Panc1 (cell line): ENCODE measurements around the gene MOV10. TPM values are rescaled to one million over a fixed set of nuclear protein-coding genes. Genes with fewer than 3 reads are reported as not detected.

Source experiments
- ATAC-seq: fragments of 200-7000 bp; cut with Tn5 transposase; 2 replicates; pipeline ENCODE4 v1.9.1; 2020; ENCODE audit warnings: mild to moderate bottlenecking, moderate library complexity
- BruUV-seq: library from RNA; stranded (reverse); fragments of 400-500 nt; replicated peaks from 2 replicates; lab custom pipeline; 2021; lab: Mats Ljungman, UMichigan
- CTCF ChIA-PET: fragments of 300-600 bp; sonication (Branson Sonifier 250); formaldehyde crosslinking; loops from one replicate; lab custom pipeline; 2022; ENCODE audit warnings: antibody characterized with exemption; lab: Charles Lee
- POLR2A ChIA-PET: fragments of 300-600 bp; sonication (Branson Sonifier 250); formaldehyde crosslinking; loops from one replicate; lab custom pipeline; 2022; ENCODE audit warnings: antibody characterized with exemption; lab: Charles Lee
- DNase-seq: peaks from one replicate; pipeline ENCODE4 v3.0.0-alpha.2; 2010; ENCODE audit warnings: low read depth, low spot score
- H3K27ac ChIP-seq: 2 replicates; pipeline ENCODE4 v1.5.1; 2011; ENCODE audit warnings: mild to moderate bottlenecking, low read length, inconsistent platforms
- H3K27me3 ChIP-seq: fragments of 200-500 bp; sonication (Bioruptor generic); 2 replicates; pipeline ENCODE4 v1.6.0; 2014; ENCODE audit warnings: low read length, inconsistent platforms; ENCODE audit not compliant: control insufficient read depth, insufficient read depth
- H3K36me3 ChIP-seq: fragments of 200-500 bp; sonication (Bioruptor generic); 2 replicates; pipeline ENCODE4 v1.5.1; 2014; ENCODE audit warnings: inconsistent platforms, mild to moderate bottlenecking, low read length, moderate library complexity; ENCODE audit not compliant: control insufficient read depth, insufficient read depth
- H3K4me1 ChIP-seq: 2 replicates; pipeline ENCODE4 v1.5.1; 2011; ENCODE audit warnings: inconsistent platforms, mild to moderate bottlenecking, low read length, moderate library complexity; ENCODE audit not compliant: control insufficient read depth, insufficient read depth
- H3K4me3 ChIP-seq, 2 experiments: 2 replicates each; pipeline ENCODE4 v1.5.1; 2011 to 2012; ENCODE audit warnings: low read depth in 2 of 2, low read length in 2 of 2, mild to moderate bottlenecking in 2 of 2, inconsistent platforms in 1 of 2, moderate library complexity in 1 of 2
- H3K9me3 ChIP-seq: fragments of 200-500 bp; sonication (Bioruptor generic); 2 replicates; pipeline ENCODE4 v1.5.1; 2014; ENCODE audit warnings: low read depth, mild to moderate bottlenecking, inconsistent platforms, low read length, moderate library complexity; ENCODE audit not compliant: control insufficient read depth, insufficient read depth
- CTCF ChIP-seq: fragments of 450-650 bp; IDR thresholded peaks from 2 replicates; pipeline ENCODE4 v1.5.1; 2017; ENCODE audit warnings: mild to moderate bottlenecking
- POLR2AphosphoS5 ChIP-seq: IDR thresholded peaks from 2 replicates; pipeline ENCODE4 v1.6.1; 2012; ENCODE audit warnings: mild to moderate bottlenecking, low read depth, low read length, moderate library complexity
- REST ChIP-seq, 2 experiments: IDR thresholded peaks; 2 replicates each; pipeline ENCODE4 v1.6.1; 2011 to 2012; ENCODE audit warnings: low read depth in 2 of 2, control low read depth in 1 of 2, low read length in 1 of 2, mild to moderate bottlenecking in 1 of 2, moderate library complexity in 1 of 2; ENCODE audit not compliant: insufficient read depth in 1 of 2
- SIN3A ChIP-seq: IDR thresholded peaks from 2 replicates; pipeline ENCODE4 v1.6.1; 2012; ENCODE audit warnings: low read depth, mild to moderate bottlenecking, low read length, moderate library complexity, borderline replicate concordance; ENCODE audit not compliant: insufficient read depth
- TCF7L2 ChIP-seq: IDR thresholded peaks from 2 replicates; pipeline ENCODE4 v1.6.1; 2011; ENCODE audit warnings: mild to moderate bottlenecking, low read depth, low read length, inconsistent platforms
- in situ Hi-C: cut with HindIII; loops from 2 replicates; pipeline ENCODE4 v1.10.0; 2016; ENCODE audit warnings: low sequenced_read_pairs, low pct_unique_long_range_greater_than_20kb
- intact Hi-C: fragments of 100-400 bp; cut with micrococcal nuclease; formaldehyde crosslinking; loops from one replicate; pipeline ENCODE4 v1.10.0; 2022; ENCODE audit not compliant: unreplicated experiment
- total RNA-seq: library from RNA; stranded (reverse); gene quantifications from one replicate; pipeline ENCODE4 v1.2.1, GENCODE V29; 2021; ENCODE audit not compliant: unreplicated experiment

Gene MOV10
- total RNA-seq, 1 experiment from 2014 or later = 106 TPM

GRCh38 chr1:112666946-112667345 is 7.5 kb upstream of the MOV10 start:
- Histone ChIP-seq H3K4me3 (no peak overlapping the region), H3K4me1 (no peaks in the 10 kb centered on the region; the same call in 1 of the 2 replicates), H3K9me3 (no peaks in the 10 kb centered on the region), H3K36me3 (peaks cover 10% of the 10 kb centered on the region), H3K27me3 (no peaks in the 10 kb centered on the region), H3K27ac (no peak overlapping the region)
- TF ChIP-seq POLR2AphosphoS5 (no peak), CTCF (no peak), REST (IDR thresholded peaks at IDR 0.05; ENCODE audit: insufficient read depth in 1 of 2, low read depth in 2 of 2, low read length in 1 of 2) (no peak), TCF7L2 (no peak), SIN3A (no peak)
- in situ Hi-C loops (no loop called here), intact Hi-C loops (no loop called here)
- ChIA-PET POLR2A (no interaction called here), CTCF (no interaction called here)
- no TSS peak for BruUV-seq
- DNase-seq = no peak
- ATAC-seq = no peak

GRCh38 chr1:112672009-112672408 is 2.5 kb upstream of the MOV10 start:
- Histone ChIP-seq H3K4me1 (peaks cover 21% of the 10 kb centered on the region), H3K27me3 (no peaks in the 10 kb centered on the region), H3K4me3 (no peak overlapping the region), H3K36me3 (no peaks in the 10 kb centered on the region; the same call in 1 of the 2 replicates), H3K27ac (no peak overlapping the region; the same call in 1 of the 2 replicates), H3K9me3 (no peaks in the 10 kb centered on the region)
- DNase-seq (no peak), ATAC-seq (no peak)
- CTCF ChIA-PET = no interaction called here
- in situ Hi-C loops (no loop called here), intact Hi-C loops (no loop called here)
- BruUV-seq = no TSS peak
- TF ChIP-seq POLR2AphosphoS5 (no peak), SIN3A (no peak), TCF7L2 (no peak), REST (IDR thresholded peaks at IDR 0.05; ENCODE audit: insufficient read depth in 1 of 2, low read depth in 2 of 2, low read length in 1 of 2) (no peak), CTCF (no peak)
- POLR2A ChIA-PET = no interaction called here
